ENCODE results near the gene ANKS1B. TPM values are rescaled to one million over a fixed set of nuclear protein-coding genes. Genes with fewer than 3 reads are reported as not detected.

ANKS1B gene
- total RNA-seq, 1 experiment from 2014 or later = 5.8 TPM

- Mint-ChIP-seq H3K36me3 (peaks cover 23% of the 10 kb centered on the region), H3K4me3 (no peak overlapping the region), H3K27ac (no peak overlapping the region), H3K4me1 (peaks cover 19% of the 10 kb centered on the region), H3K27me3 (ENCODE audit: low read depth) (peaks cover 2% of the 10 kb centered on the region; the same call in 1 of the 2 replicates), H3K9me3 (peaks cover 30% of the 10 kb centered on the region)
- TF ChIP-seq ETV6 (CRISPR knock-in tag; IDR thresholded peaks at IDR 0.05) (no peak), GTF2I (CRISPR knock-in tag; conservative IDR thresholded peaks at IDR 0.05) (no peak), ZNF425 (CRISPR knock-in tag; conservative IDR thresholded peaks at IDR 0.05) (no peak)
- TF ChIP-seq, protein P1, sequence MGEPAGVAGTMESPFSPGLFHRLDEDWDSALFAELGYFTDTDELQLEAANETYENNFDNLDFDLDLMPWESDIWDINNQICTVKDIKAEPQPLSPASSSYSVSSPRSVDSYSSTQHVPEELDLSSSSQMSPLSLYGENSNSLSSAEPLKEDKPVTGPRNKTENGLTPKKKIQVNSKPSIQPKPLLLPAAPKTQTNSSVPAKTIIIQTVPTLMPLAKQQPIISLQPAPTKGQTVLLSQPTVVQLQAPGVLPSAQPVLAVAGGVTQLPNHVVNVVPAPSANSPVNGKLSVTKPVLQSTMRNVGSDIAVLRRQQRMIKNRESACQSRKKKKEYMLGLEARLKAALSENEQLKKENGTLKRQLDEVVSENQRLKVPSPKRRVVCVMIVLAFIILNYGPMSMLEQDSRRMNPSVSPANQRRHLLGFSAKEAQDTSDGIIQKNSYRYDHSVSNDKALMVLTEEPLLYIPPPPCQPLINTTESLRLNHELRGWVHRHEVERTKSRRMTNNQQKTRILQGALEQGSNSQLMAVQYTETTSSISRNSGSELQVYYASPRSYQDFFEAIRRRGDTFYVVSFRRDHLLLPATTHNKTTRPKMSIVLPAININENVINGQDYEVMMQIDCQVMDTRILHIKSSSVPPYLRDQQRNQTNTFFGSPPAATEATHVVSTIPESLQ (CRISPR knock-in tag; IDR thresholded peaks at IDR 0.05) = no peak
- ATAC-seq (no peak), DNase-seq (ENCODE audit: low spot score) (no peak)
- ChIA-PET CTCF (no interaction called here), POLR2A (no interaction called here)
Observed at GRCh38 chr12:99713946-99714520, 270.7 kb downstream of the ANKS1B start.

GRCh38 chr12:99712281-99712680 lies 272.5 kb downstream of the ANKS1B start:
- ChIA-PET CTCF (no interaction called here), POLR2A (no interaction called here)
- DNase-seq (ENCODE audit: low spot score) = no peak
- no peak for ATAC-seq
- Mint-ChIP-seq H3K4me1 (peaks cover 19% of the 10 kb centered on the region), H3K27me3 (ENCODE audit: low read depth) (peaks cover 2% of the 10 kb centered on the region; the same call in 1 of the 2 replicates), H3K36me3 (peaks cover 23% of the 10 kb centered on the region), H3K4me3 (no peak overlapping the region), H3K27ac (no peak overlapping the region), H3K9me3 (peaks cover 30% of the 10 kb centered on the region)
- TF ChIP-seq, protein P1 (CRISPR knock-in tag; IDR thresholded peaks at IDR 0.05) = no peak
- TF ChIP-seq, protein P2, sequence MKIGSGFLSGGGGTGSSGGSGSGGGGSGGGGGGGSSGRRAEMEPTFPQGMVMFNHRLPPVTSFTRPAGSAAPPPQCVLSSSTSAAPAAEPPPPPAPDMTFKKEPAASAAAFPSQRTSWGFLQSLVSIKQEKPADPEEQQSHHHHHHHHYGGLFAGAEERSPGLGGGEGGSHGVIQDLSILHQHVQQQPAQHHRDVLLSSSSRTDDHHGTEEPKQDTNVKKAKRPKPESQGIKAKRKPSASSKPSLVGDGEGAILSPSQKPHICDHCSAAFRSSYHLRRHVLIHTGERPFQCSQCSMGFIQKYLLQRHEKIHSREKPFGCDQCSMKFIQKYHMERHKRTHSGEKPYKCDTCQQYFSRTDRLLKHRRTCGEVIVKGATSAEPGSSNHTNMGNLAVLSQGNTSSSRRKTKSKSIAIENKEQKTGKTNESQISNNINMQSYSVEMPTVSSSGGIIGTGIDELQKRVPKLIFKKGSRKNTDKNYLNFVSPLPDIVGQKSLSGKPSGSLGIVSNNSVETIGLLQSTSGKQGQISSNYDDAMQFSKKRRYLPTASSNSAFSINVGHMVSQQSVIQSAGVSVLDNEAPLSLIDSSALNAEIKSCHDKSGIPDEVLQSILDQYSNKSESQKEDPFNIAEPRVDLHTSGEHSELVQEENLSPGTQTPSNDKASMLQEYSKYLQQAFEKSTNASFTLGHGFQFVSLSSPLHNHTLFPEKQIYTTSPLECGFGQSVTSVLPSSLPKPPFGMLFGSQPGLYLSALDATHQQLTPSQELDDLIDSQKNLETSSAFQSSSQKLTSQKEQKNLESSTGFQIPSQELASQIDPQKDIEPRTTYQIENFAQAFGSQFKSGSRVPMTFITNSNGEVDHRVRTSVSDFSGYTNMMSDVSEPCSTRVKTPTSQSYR (CRISPR knock-in tag; IDR thresholded peaks at IDR 0.05) = no peak
- TF ChIP-seq MYBL2 (CRISPR knock-in tag; IDR thresholded peaks at IDR 0.05) = no peak
- TF ChIP-seq, protein P3, sequence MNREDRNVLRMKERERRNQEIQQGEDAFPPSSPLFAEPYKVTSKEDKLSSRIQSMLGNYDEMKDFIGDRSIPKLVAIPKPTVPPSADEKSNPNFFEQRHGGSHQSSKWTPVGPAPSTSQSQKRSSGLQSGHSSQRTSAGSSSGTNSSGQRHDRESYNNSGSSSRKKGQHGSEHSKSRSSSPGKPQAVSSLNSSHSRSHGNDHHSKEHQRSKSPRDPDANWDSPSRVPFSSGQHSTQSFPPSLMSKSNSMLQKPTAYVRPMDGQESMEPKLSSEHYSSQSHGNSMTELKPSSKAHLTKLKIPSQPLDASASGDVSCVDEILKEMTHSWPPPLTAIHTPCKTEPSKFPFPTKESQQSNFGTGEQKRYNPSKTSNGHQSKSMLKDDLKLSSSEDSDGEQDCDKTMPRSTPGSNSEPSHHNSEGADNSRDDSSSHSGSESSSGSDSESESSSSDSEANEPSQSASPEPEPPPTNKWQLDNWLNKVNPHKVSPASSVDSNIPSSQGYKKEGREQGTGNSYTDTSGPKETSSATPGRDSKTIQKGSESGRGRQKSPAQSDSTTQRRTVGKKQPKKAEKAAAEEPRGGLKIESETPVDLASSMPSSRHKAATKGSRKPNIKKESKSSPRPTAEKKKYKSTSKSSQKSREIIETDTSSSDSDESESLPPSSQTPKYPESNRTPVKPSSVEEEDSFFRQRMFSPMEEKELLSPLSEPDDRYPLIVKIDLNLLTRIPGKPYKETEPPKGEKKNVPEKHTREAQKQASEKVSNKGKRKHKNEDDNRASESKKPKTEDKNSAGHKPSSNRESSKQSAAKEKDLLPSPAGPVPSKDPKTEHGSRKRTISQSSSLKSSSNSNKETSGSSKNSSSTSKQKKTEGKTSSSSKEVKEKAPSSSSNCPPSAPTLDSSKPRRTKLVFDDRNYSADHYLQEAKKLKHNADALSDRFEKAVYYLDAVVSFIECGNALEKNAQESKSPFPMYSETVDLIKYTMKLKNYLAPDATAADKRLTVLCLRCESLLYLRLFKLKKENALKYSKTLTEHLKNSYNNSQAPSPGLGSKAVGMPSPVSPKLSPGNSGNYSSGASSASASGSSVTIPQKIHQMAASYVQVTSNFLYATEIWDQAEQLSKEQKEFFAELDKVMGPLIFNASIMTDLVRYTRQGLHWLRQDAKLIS (CRISPR knock-in tag; IDR thresholded peaks at IDR 0.05; ENCODE audit: borderline replicate concordance) = no peak
- TF ChIP-seq ZBTB43 (CRISPR knock-in tag; IDR thresholded peaks at IDR 0.05) = no peak
- no peak for TF ChIP-seq CREB1 (CRISPR knock-in tag; IDR thresholded peaks at IDR 0.05)
- TF ChIP-seq CDX4 (CRISPR knock-in tag; IDR thresholded peaks at IDR 0.05; ENCODE audit: borderline replicate concordance) = no peak
- no peak for TF ChIP-seq TP53 (CRISPR knock-in tag; IDR thresholded peaks at IDR 0.05)
- TF ChIP-seq ZNF671 (CRISPR knock-in tag; IDR thresholded peaks at IDR 0.05) = no peak
- TF ChIP-seq FOXP4 (CRISPR knock-in tag; IDR thresholded peaks at IDR 0.05) = no peak
- TF ChIP-seq SP1 (CRISPR knock-in tag; conservative IDR thresholded peaks at IDR 0.05) = no peak
- no peak for TF ChIP-seq IRF2 (CRISPR knock-in tag; IDR thresholded peaks at IDR 0.05; ENCODE audit: borderline replicate concordance, low read depth)
